A549 (cell line): ENCODE results near the gene SNCAIP. TPM values are rescaled to one million over a fixed set of nuclear protein-coding genes. Genes with fewer than 3 reads are reported as not detected.

Experiments used
- ATAC-seq, 2 experiments: fragments of 200-7000 bp in 1 of 2; fragments of >200 bp in 1 of 2; cut with Nextera tagmentation in 1 of 2; cut with Tn5 transposase in 1 of 2; 3 replicates each; pipeline versions ENCODE4 v1.8.0 to v1.9.1; 2018 to 2020; ENCODE audit warnings: mild to moderate bottlenecking in 1 of 2, moderate library complexity in 1 of 2
- CTCF ChIA-PET: fragments of 300-600 bp; sonication (Branson Sonifier 250); formaldehyde crosslinking; extraction: SDS; loops from one replicate; lab custom pipeline; 2021; ENCODE audit warnings: antibody characterized with exemption, inconsistent platforms; lab: Yijun Ruan, JAX
- POLR2A ChIA-PET: fragments of 350-600 bp; formaldehyde crosslinking; extraction: SDS; loops from one replicate; lab custom pipeline; 2021; ENCODE audit warnings: antibody characterized with exemption, inconsistent platforms; lab: Yijun Ruan, JAX
- DNase-seq, 2 experiments: peaks; one replicate each; pipeline versions ENCODE4 v3.0.0 to v3.0.0-alpha.2; 2011 to 2016; ENCODE audit warnings: low read depth in 1 of 2, low spot score in 1 of 2
- FAIRE-seq: peaks from 2 replicates; lab custom pipeline; 2011; peaks lifted over from hg19 to GRCh38; lab: Jason Lieb, UNC
- H3K27ac ChIP-seq, 2 experiments: fragments of >200 bp; sonication (Bioruptor Twin); formaldehyde crosslinking; 3 replicates each; pipeline ENCODE4 v1.5.1; 2016 to 2017
- H3K4me1 ChIP-seq: fragments of >200 bp; sonication (Bioruptor Twin); formaldehyde crosslinking; 3 replicates; pipeline ENCODE4 v1.6.1; 2016
- H3K4me2 ChIP-seq: fragments of >200 bp; sonication (Bioruptor Twin); formaldehyde crosslinking; 3 replicates; pipeline ENCODE4 v1.6.1; 2016
- H3K4me3 ChIP-seq: fragments of >200 bp; sonication (Bioruptor Twin); formaldehyde crosslinking; 3 replicates; pipeline ENCODE4 v1.5.1; 2016
- H3K9me3 ChIP-seq: fragments of >200 bp; sonication (Bioruptor Twin); formaldehyde crosslinking; 3 replicates; pipeline ENCODE4 v1.6.1; 2016
- BCL3 ChIP-seq: fragments of >200 bp; sonication (Bioruptor Twin); formaldehyde crosslinking; IDR thresholded peaks from 3 replicates; pipeline ENCODE4 v1.6.1; 2016
- CEBPB ChIP-seq, 2 experiments: fragments of >200 bp in 1 of 2; sonication (Bioruptor Twin) in 1 of 2; formaldehyde crosslinking in 1 of 2; IDR thresholded peaks; 2 replicates each; pipeline ENCODE4 v1.6.1; 2012 to 2016
- CHD2 ChIP-seq: fragments of 150-350 bp; IDR thresholded peaks from 2 replicates; pipeline ENCODE4 v1.6.1; 2014; ENCODE audit warnings: low read length; ENCODE audit not compliant: partially characterized antibody
- CTCF ChIP-seq: fragments of >200 bp; sonication (Bioruptor Twin); formaldehyde crosslinking; IDR thresholded peaks from 3 replicates; pipeline ENCODE4 v1.5.1; 2016
- E2F6 ChIP-seq: IDR thresholded peaks from 2 replicates; pipeline ENCODE4 v1.6.1; 2012; ENCODE audit warnings: low read depth, borderline replicate concordance
- ELK1 ChIP-seq: fragments of 150-350 bp; IDR thresholded peaks from 2 replicates; pipeline ENCODE4 v1.6.1; 2014; ENCODE audit warnings: low read depth, mild to moderate bottlenecking, low read length
- ESRRA ChIP-seq: fragments of 150-350 bp; IDR thresholded peaks from 2 replicates; pipeline ENCODE4 v1.6.1; 2014; ENCODE audit warnings: mild to moderate bottlenecking, low read length, borderline replicate concordance
- FOSL2 ChIP-seq, 2 experiments: fragments of 450-650 bp in 1 of 2; fragments of >200 bp in 1 of 2; sonication (Bioruptor Twin) in 1 of 2; formaldehyde crosslinking; IDR thresholded peaks; 2 replicates each; pipeline versions ENCODE4 v1.5.0 to v1.6.1; 2016 to 2020; ENCODE audit warnings: mild to moderate bottlenecking in 1 of 2, moderate library complexity in 1 of 2
- FOXS1 ChIP-seq: fragments of 250-450 bp; sonication (Bioruptor Pico); IDR thresholded peaks from 2 replicates; pipeline ENCODE4 v1.5.0; 2020; ENCODE audit warnings: mild to moderate bottlenecking, moderate library complexity
- HOXB5 ChIP-seq: fragments of 250-450 bp; sonication (Bioruptor Pico); IDR thresholded peaks from 2 replicates; pipeline ENCODE4 v1.5.0; 2020; ENCODE audit warnings: mild to moderate bottlenecking, moderate library complexity
- JUNB ChIP-seq: fragments of >200 bp; sonication (Bioruptor Twin); formaldehyde crosslinking; IDR thresholded peaks from 2 replicates; pipeline ENCODE4 v1.6.1; 2016
- KDM1A ChIP-seq: fragments of 200-600 bp; sonication (generic); IDR thresholded peaks from 2 replicates; pipeline ENCODE4 v1.6.1; 2016; ENCODE audit warnings: low read depth, mild to moderate bottlenecking
- MAFK ChIP-seq: fragments of 450-650 bp; IDR thresholded peaks from 2 replicates; pipeline ENCODE4 v1.6.1; 2014; ENCODE audit not compliant: partially characterized antibody
- MYC ChIP-seq: IDR thresholded peaks from 2 replicates; pipeline ENCODE4 v1.6.1; 2012; ENCODE audit warnings: mild to moderate bottlenecking, inconsistent platforms, low read length, improper control_type of control experiment, borderline replicate concordance
- PHF8 ChIP-seq: fragments of 200-600 bp; sonication (generic); IDR thresholded peaks from 2 replicates; pipeline ENCODE4 v1.6.1; 2016; ENCODE audit warnings: low read depth, mild to moderate bottlenecking, antibody characterized with exemption, moderate library complexity, borderline replicate concordance
- POLR2A ChIP-seq: IDR thresholded peaks from 2 replicates; pipeline ENCODE4 v1.6.1; 2012; ENCODE audit warnings: mild to moderate bottlenecking, low read length
- POLR2AphosphoS2 ChIP-seq: conservative IDR thresholded peaks from 2 replicates; pipeline ENCODE4 v1.6.1; 2012; ENCODE audit warnings: low read length, improper control_type of control experiment, inconsistent platforms
- RAD21 ChIP-seq, 2 experiments: fragments of >200 bp in 1 of 2; sonication (Bioruptor Twin) in 1 of 2; formaldehyde crosslinking in 1 of 2; IDR thresholded peaks in 1 of 2; conservative IDR thresholded peaks in 1 of 2; 2 replicates in 1 of 2; 3 replicates in 1 of 2; pipeline ENCODE4 v1.6.1; 2012 to 2018; ENCODE audit warnings: inconsistent platforms in 1 of 2
- RARB ChIP-seq: fragments of 250-450 bp; sonication (Bioruptor Pico); IDR thresholded peaks from 2 replicates; pipeline ENCODE4 v1.8.0; 2021; ENCODE audit warnings: mild to moderate bottlenecking, moderate library complexity
- RCOR1 ChIP-seq: fragments of 150-350 bp; IDR thresholded peaks from 2 replicates; pipeline ENCODE4 v1.6.1; 2014; ENCODE audit warnings: antibody characterized with exemption, low read length, low read depth
- SMC3 ChIP-seq: fragments of >200 bp; sonication (Bioruptor Twin); formaldehyde crosslinking; IDR thresholded peaks from 3 replicates; pipeline ENCODE4 v1.6.1; 2018; ENCODE audit warnings: inconsistent platforms
- USF2 ChIP-seq: fragments of 450-650 bp; IDR thresholded peaks from 2 replicates; pipeline ENCODE4 v1.6.1; 2014; ENCODE audit warnings: antibody characterized with exemption
- WGBS: methylation state at CpG from one replicate; pipeline ENCODE4 v1.1.6; 2017; ENCODE audit errors: missing lambda C conversion rate; 5-methylcytosine and 5-hydroxymethylcytosine counted together
- polyA plus RNA-seq, 4 experiments: library from polyadenylated mRNA; depleted of rRNA in 3 of 4; stranded (reverse); fragments of >200 nt; fragmentation: RNase III in 1 of 4; extraction: RNeasy Plus Mini Kit Qiagen cat#74134 plus additional on column Dnase treatment in 1 of 4; gene quantifications; 2 replicates in 3 of 4; 3 replicates in 1 of 4; pipeline ENCODE4 v1.2.3, GENCODE V29; 2011 to 2017
- TF ChIP-seq, protein P1 (sequence below): IDR thresholded peaks from 2 replicates; pipeline ENCODE4 v1.6.1; 2012

Gene SNCAIP
- polyA plus RNA-seq, 2 of the 4 experiments (the other 2 are of a cell fraction), result 0.03 to 0.04 TPM

DNA sequence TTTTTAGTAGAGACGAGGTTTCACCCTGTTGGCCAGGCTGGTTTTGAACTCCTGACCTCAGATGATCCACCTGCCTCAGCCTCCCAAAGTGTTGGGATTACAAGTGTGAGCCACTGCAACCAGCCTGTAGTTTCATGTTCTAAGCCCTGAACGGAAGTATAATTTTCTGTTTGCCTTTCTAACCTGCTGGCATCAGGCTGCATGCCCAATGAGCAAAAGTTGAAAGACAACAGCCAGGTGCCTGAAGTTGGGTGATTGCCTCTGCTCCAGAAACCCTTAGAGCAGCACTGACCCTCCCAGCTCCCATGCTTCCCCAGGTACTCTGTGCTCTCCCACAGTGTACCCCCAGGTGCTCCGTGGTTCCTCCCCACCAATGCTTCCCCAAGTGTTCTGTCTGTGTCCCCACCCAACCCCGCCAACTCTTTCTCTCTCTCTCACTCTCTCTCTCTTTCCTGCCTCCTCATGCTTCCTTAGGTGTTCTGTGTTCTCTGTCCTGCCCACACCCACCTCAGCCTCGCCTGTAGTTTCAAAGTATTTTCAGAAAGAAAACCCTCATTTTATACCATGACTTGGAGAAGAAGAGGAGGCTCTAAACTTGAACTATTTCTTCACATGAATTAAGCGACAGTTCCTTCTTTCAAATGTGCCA is 145.3 kb downstream of the SNCAIP start:
- WGBS, result 37% methylated on average over 6 of the region's 6 CpGs
- TF ChIP-seq RARB (CRISPR knock-in tag), result no peak
- TF ChIP-seq USF2, result no peak
- no peak for TF ChIP-seq HOXB5 (CRISPR knock-in tag)
- no peak for TF ChIP-seq JUNB
- no peak for TF ChIP-seq BCL3
- no peak for TF ChIP-seq ESRRA
- TF ChIP-seq POLR2A, result no peak
- TF ChIP-seq MYC, result no peak
- TF ChIP-seq CEBPB (IDR thresholded peaks at IDR 0.05), result no peak
- no peak for TF ChIP-seq FOXS1 (CRISPR knock-in tag)
- no peak for TF ChIP-seq PHF8
- no peak for DNase-seq
- POLR2A ChIA-PET, result no interaction called here
- H3K9me3 ChIP-seq, result no peaks in the 10 kb centered on the region
- FAIRE-seq, result no peak
- no peak overlapping the region for H3K4me3 ChIP-seq
- no peak for ATAC-seq
- H3K27ac ChIP-seq, result no peak overlapping the region
- H3K4me2 ChIP-seq, result no peak overlapping the region
- CTCF ChIA-PET, result interaction anchor here (1.0 kb wide), 1 partner anchor 966 kb away, joined by 3 read pairs; no protein-coding TSS in a partner anchor
- no peaks in the 10 kb centered on the region for H3K4me1 ChIP-seq

DNA sequence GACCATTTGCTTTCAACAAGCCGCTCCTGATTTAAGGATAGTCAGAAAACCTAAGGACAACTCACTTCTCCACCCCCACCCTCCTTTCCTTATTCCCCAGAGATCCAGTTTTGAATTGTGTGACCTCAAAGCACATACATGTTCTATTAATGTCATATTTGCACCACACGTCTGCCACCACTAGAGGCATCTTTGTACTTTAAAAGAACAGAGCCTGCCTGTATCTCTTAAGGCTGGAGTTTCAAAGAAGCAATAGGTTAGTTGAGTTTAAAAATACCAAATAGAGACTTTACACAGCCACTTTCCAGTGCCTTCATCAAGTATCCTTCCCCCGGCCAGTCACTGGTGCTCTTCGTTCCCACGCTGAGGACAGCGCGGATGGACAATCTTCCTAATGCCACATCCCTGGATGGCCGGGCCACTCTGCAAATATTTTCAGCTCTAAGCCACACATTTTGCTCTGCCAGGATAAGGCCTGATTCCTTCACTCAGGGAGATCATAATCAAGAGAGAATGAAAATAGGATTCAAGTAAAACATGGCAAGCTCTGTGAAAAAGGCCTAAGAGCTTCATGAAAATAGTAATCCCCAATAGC is 146.3 kb downstream of the SNCAIP start:
- POLR2A ChIA-PET, result no interaction called here
- TF ChIP-seq POLR2AphosphoS2 (no peak), RAD21 (conservative IDR thresholded peaks at IDR 0.05 in 1 of 2, IDR thresholded peaks at IDR 0.05 in 1 of 2) (peak; percentile 38 to 39; a peak in 4 of 5 replicates), CTCF (peak; percentile 38; the same call in 2 of the 3 replicates), MYC (no peak), MAFK (no peak)
- FAIRE-seq (no peak), DNase-seq (peak; percentile 19 to 30), ATAC-seq (peak; percentile 85 to 87)
- Histone ChIP-seq H3K4me1 (no peaks in the 10 kb centered on the region), H3K9me3 (no peaks in the 10 kb centered on the region), H3K27ac (no peak overlapping the region), H3K4me3 (no peak overlapping the region), H3K4me2 (no peak overlapping the region)
- 73% methylated on average over 8 of the region's 8 CpGs for WGBS
- CTCF ChIA-PET, result interaction anchor here (0.6 to 1.3 kb wide), 3 partner anchors 13 to 810 kb away, joined by 3 read pairs; no protein-coding TSS in a partner anchor

DNA sequence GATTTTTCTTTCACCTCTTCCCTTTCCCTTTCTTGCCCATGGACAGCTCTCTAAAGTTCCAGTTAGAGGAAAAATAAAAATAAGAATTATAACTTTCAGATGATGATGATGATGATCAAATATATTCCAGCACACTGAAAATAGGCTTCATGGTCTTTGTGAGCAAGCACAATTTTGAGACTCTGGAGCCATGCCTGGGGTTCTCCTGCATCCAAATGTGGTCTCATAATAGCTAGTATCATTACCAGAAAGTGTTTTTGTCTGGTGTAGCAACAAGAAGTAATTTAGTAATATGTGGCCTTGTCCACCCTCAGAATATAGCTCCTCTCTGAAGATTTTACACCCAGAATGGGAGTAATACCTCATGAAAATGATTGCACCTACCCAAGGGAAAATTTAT is 150.4 kb downstream of the SNCAIP start:
- no peaks in the 10 kb centered on the region for H3K9me3 ChIP-seq
- ChIA-PET POLR2A (no interaction called here), CTCF (interaction anchor here (0.9 kb wide), 1 partner anchor 38 kb away, joined by 5 read pairs; no protein-coding TSS in a partner anchor)
- H3K4me1 ChIP-seq, result no peaks in the 10 kb centered on the region
- DNase-seq (no peak), FAIRE-seq (no peak), ATAC-seq (no peak)
- H3K27ac ChIP-seq, result no peak overlapping the region
- no peak overlapping the region for H3K4me2 ChIP-seq
- H3K4me3 ChIP-seq, result no peak overlapping the region
- no peak for TF ChIP-seq CHD2
- no peak for TF ChIP-seq RCOR1
- TF ChIP-seq SMC3, result no peak
- TF ChIP-seq E2F6, result no peak
- TF ChIP-seq ESRRA, result no peak
- TF ChIP-seq, protein P1, sequence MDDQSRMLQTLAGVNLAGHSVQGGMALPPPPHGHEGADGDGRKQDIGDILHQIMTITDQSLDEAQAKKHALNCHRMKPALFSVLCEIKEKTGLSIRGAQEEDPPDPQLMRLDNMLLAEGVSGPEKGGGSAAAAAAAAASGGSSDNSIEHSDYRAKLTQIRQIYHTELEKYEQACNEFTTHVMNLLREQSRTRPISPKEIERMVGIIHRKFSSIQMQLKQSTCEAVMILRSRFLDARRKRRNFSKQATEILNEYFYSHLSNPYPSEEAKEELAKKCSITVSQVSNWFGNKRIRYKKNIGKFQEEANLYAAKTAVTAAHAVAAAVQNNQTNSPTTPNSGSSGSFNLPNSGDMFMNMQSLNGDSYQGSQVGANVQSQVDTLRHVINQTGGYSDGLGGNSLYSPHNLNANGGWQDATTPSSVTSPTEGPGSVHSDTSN, result no peak
- no peak for TF ChIP-seq FOSL2 (IDR thresholded peaks at IDR 0.05)
- TF ChIP-seq FOSL2 (CRISPR knock-in tag; IDR thresholded peaks at IDR 0.05), result no peak
- no peak for TF ChIP-seq RAD21 (conservative IDR thresholded peaks at IDR 0.05 in 1 of 2, IDR thresholded peaks at IDR 0.05 in 1 of 2)
- TF ChIP-seq USF2, result no peak
- no peak for TF ChIP-seq ELK1
- no peak for TF ChIP-seq CEBPB (IDR thresholded peaks at IDR 0.05)
- TF ChIP-seq KDM1A, result no peak
- TF ChIP-seq HOXB5 (CRISPR knock-in tag), result no peak
